Liver (tissue), 9 donors: ENCODE measurements around the gene RNF220. TPM values are rescaled to one million over a fixed set of nuclear protein-coding genes. Genes with fewer than 3 reads are reported as not detected.

ENCODE experiments used
- DNase-seq: peaks from one replicate; pipeline ENCODE4 v3.0.0-alpha.2; 2017; ENCODE audit warnings: low spot score
- H3K27ac ChIP-seq, 2 donors: one replicate each; pipeline ENCODE4 v1.7.0; 2013; ENCODE audit warnings: inconsistent platforms in 2 of 2, low read length in 2 of 2, control low read depth in 1 of 2, low read depth in 1 of 2, mild to moderate bottlenecking in 1 of 2
- H3K27me3 ChIP-seq, 4 donors: one replicate each; pipeline versions ENCODE4 v1.6.1 to v1.7.0; 2013; ENCODE audit warnings: low read length in 3 of 4, inconsistent platforms in 1 of 4, mild to moderate bottlenecking in 1 of 4, moderate library complexity in 1 of 4; ENCODE audit not compliant: control insufficient read depth in 4 of 4, insufficient read depth in 4 of 4
- H3K36me3 ChIP-seq, 4 donors: one replicate each; pipeline versions ENCODE4 v1.6.1 to v1.7.0; 2013; ENCODE audit warnings: low read length in 3 of 4, mild to moderate bottlenecking in 3 of 4, low read depth in 1 of 4, moderate library complexity in 1 of 4; ENCODE audit not compliant: control insufficient read depth in 4 of 4, insufficient read depth in 3 of 4
- H3K4me1 ChIP-seq, 4 donors: one replicate each; pipeline versions ENCODE4 v1.6.1 to v1.7.0; 2013; ENCODE audit warnings: low read length in 3 of 4, mild to moderate bottlenecking in 3 of 4, moderate library complexity in 1 of 4; ENCODE audit not compliant: control insufficient read depth in 4 of 4, insufficient read depth in 4 of 4
- H3K4me3 ChIP-seq, 3 donors: one replicate each; pipeline versions ENCODE4 v1.6.1 to v1.7.0; 2013; ENCODE audit warnings: low read length in 3 of 3, control low read depth in 1 of 3, low read depth in 1 of 3, mild to moderate bottlenecking in 1 of 3
- H3K9ac ChIP-seq, 2 donors: one replicate each; pipeline ENCODE4 v1.7.0; 2013; ENCODE audit warnings: low read length in 2 of 2, mild to moderate bottlenecking in 2 of 2, moderate library complexity in 2 of 2, control low read depth in 1 of 2, low read depth in 1 of 2
- H3K9me3 ChIP-seq, 4 donors: one replicate each; pipeline versions ENCODE4 v1.6.1 to v1.7.0; 2013; ENCODE audit warnings: low read length in 3 of 4; ENCODE audit not compliant: control insufficient read depth in 4 of 4
- ATF3 ChIP-seq: IDR thresholded peaks from 2 replicates; pipeline ENCODE4 v1.6.1; 2016; ENCODE audit warnings: antibody characterized with exemption
- CTCF ChIP-seq: fragments of 150-350 bp; IDR thresholded peaks from 2 replicates; pipeline ENCODE4 v1.5.1; 2017; ENCODE audit warnings: improper control_type of control experiment, low read depth, low read length; ENCODE audit not compliant: missing input control
- EGR1 ChIP-seq, 2 donors: IDR thresholded peaks; 2 replicates each; pipeline ENCODE4 v1.6.1; 2016 to 2018; ENCODE audit warnings: antibody characterized with exemption in 2 of 2, low read depth in 2 of 2
- FOXA1 ChIP-seq: IDR thresholded peaks from 2 replicates; pipeline ENCODE4 v1.6.1; 2016; ENCODE audit warnings: antibody characterized with exemption
- FOXA2 ChIP-seq: IDR thresholded peaks from 2 replicates; pipeline ENCODE4 v1.6.1; 2016; ENCODE audit warnings: antibody characterized with exemption
- GABPA ChIP-seq, 2 donors: IDR thresholded peaks in 1 of 2; conservative IDR thresholded peaks in 1 of 2; 2 replicates each; pipeline ENCODE4 v1.6.1; 2016; ENCODE audit warnings: antibody characterized with exemption in 2 of 2, mild to moderate bottlenecking in 1 of 2, moderate library complexity in 1 of 2
- HNF4A ChIP-seq, 2 donors: conservative IDR thresholded peaks; 2 replicates each; pipeline ENCODE4 v1.6.1; 2016; ENCODE audit warnings: antibody characterized with exemption in 2 of 2, mild to moderate bottlenecking in 2 of 2
- HNF4G ChIP-seq: IDR thresholded peaks from 2 replicates; pipeline ENCODE4 v1.6.1; 2016; ENCODE audit warnings: antibody characterized with exemption
- JUND ChIP-seq, 2 donors: IDR thresholded peaks; 2 replicates each; pipeline ENCODE4 v1.6.1; 2016; ENCODE audit warnings: antibody characterized with exemption in 2 of 2
- MAX ChIP-seq: IDR thresholded peaks from 2 replicates; pipeline ENCODE4 v1.6.1; 2016; ENCODE audit warnings: antibody characterized with exemption
- NR2F2 ChIP-seq: IDR thresholded peaks from 2 replicates; pipeline ENCODE4 v1.6.1; 2016; ENCODE audit warnings: antibody characterized with exemption
- RAD21 ChIP-seq, 2 donors: IDR thresholded peaks; 2 replicates each; pipeline ENCODE4 v1.6.1; 2016; ENCODE audit warnings: antibody characterized with exemption in 2 of 2, mild to moderate bottlenecking in 2 of 2
- RXRA ChIP-seq, 2 donors: IDR thresholded peaks; 2 replicates each; pipeline ENCODE4 v1.6.1; 2017 to 2018; ENCODE audit warnings: antibody characterized with exemption in 2 of 2, mild to moderate bottlenecking in 1 of 2
- SP1 ChIP-seq: IDR thresholded peaks from 2 replicates; pipeline ENCODE4 v1.6.1; 2018; ENCODE audit warnings: antibody characterized with exemption, mild to moderate bottlenecking
- TAF1 ChIP-seq: conservative IDR thresholded peaks from 2 replicates; pipeline ENCODE4 v1.6.1; 2016; ENCODE audit warnings: antibody characterized with exemption, mild to moderate bottlenecking
- YY1 ChIP-seq: IDR thresholded peaks from 2 replicates; pipeline ENCODE4 v1.6.1; 2016; ENCODE audit warnings: antibody characterized with exemption, mild to moderate bottlenecking
- WGBS: extraction: QIAGEN DNeasy Blood & Tissue Kit; methylation state at CpG from one replicate; pipeline ENCODE4 v1.1.7; 2013; 5-methylcytosine and 5-hydroxymethylcytosine counted together
- polyA plus RNA-seq, 2 donors: library from polyadenylated mRNA; stranded (reverse) in 1 of 2; unstranded in 1 of 2; fragments of 200-250 nt in 1 of 2; fragments of >200 nt in 1 of 2; fragmentation: Nextera tagmentation in 1 of 2; extraction: Ambion mirVana in 1 of 2; gene quantifications; one replicate each; pipeline versions ENCODE4 v1.2.1 to v1.2.3, GENCODE V29; 2013 to 2015
- total RNA-seq, 2 donors: library from RNA; depleted of rRNA; stranded (reverse); fragments of >200 nt; gene quantifications; one replicate each; pipeline ENCODE4 v1.2.3, GENCODE V29; 2014
- TF ChIP-seq, protein P1 (sequence below): IDR thresholded peaks from 2 replicates; pipeline ENCODE4 v1.6.1; 2016; ENCODE audit warnings: antibody characterized with exemption
- donor health status: healthy.
- donor health status: healthy.
- donor health status: healthy.
- donor health status: healthy.
- donor health status: healthy.

The RNF220 gene
- total and polyA plus RNA-seq, 4 donors: 18.2 to 35.8 (median 26.1) TPM

- no peak for TF ChIP-seq MAX
- no peak for TF ChIP-seq SP1
- no peak for TF ChIP-seq TAF1
- TF ChIP-seq ATF3: no peak
- no peak for TF ChIP-seq NR2F2
- no peak for TF ChIP-seq EGR1 (IDR thresholded peaks at IDR 0.05; ENCODE audit: low read depth in 2 of 2)
- no peak for TF ChIP-seq YY1
- no peak for TF ChIP-seq RXRA (IDR thresholded peaks at IDR 0.05)
- TF ChIP-seq, protein P1, sequence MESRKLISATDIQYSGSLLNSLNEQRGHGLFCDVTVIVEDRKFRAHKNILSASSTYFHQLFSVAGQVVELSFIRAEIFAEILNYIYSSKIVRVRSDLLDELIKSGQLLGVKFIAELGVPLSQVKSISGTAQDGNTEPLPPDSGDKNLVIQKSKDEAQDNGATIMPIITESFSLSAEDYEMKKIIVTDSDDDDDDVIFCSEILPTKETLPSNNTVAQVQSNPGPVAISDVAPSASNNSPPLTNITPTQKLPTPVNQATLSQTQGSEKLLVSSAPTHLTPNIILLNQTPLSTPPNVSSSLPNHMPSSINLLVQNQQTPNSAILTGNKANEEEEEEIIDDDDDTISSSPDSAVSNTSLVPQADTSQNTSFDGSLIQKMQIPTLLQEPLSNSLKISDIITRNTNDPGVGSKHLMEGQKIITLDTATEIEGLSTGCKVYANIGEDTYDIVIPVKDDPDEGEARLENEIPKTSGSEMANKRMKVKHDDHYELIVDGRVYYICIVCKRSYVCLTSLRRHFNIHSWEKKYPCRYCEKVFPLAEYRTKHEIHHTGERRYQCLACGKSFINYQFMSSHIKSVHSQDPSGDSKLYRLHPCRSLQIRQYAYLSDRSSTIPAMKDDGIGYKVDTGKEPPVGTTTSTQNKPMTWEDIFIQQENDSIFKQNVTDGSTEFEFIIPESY: no peak
- no peak for TF ChIP-seq HNF4G
These were observed 231.9 kb downstream of the RNF220 start for GRCh38 chr1:44636688-44637598.

GRCh38 chr1:44637702-44638411 is 232.8 kb downstream of the RNF220 start:
- Histone ChIP-seq H3K9me3 (no peaks in the 10 kb centered on the region), H3K4me3 (no peak overlapping the region), H3K27me3 (no peaks in the 10 kb centered on the region), H3K36me3 (peaks cover 24 to 63% (median 41%) of the 10 kb centered on the region in 4 donors), H3K9ac (no peak overlapping the region), H3K4me1 (peaks cover 2 to 17% (median 10%) of the 10 kb centered on the region in 4 donors), H3K27ac (no peak overlapping the region)
- WGBS: 93% methylated on average over 27 of the region's 27 CpGs
- TF ChIP-seq HNF4A (conservative IDR thresholded peaks at IDR 0.05): no peak
- no peak for TF ChIP-seq FOXA1
- no peak for TF ChIP-seq RXRA (IDR thresholded peaks at IDR 0.05)
- no peak for TF ChIP-seq GABPA (IDR thresholded peaks at IDR 0.05 in 1 of 2, conservative IDR thresholded peaks at IDR 0.05 in 1 of 2)
- TF ChIP-seq SP1: no peak
- TF ChIP-seq RAD21 (IDR thresholded peaks at IDR 0.05): no peak
- no peak for TF ChIP-seq TAF1
- TF ChIP-seq EGR1 (IDR thresholded peaks at IDR 0.05; ENCODE audit: low read depth in 2 of 2): no peak
- no peak for TF ChIP-seq JUND (IDR thresholded peaks at IDR 0.05)
- no peak for TF ChIP-seq FOXA2
- TF ChIP-seq MAX: no peak
- TF ChIP-seq CTCF: no peak
- peak; percentile 83 for DNase-seq

More at GRCh38 chr1:44636688-44637598, 231.9 kb downstream of the RNF220 start:
- no peaks in the 10 kb centered on the region for H3K27me3 ChIP-seq
- peaks cover 24 to 58% (median 36%) of the 10 kb centered on the region in 4 donors for H3K36me3 ChIP-seq
- peaks cover 3 to 18% (median 14%) of the 10 kb centered on the region in 4 donors for H3K4me1 ChIP-seq
- no peaks in the 10 kb centered on the region for H3K9me3 ChIP-seq
- H3K27ac ChIP-seq: no peak overlapping the region
- 94% methylated on average over 13 of the region's 13 CpGs for WGBS
- DNase-seq: peak; percentile 44
- no peak overlapping the region for H3K9ac ChIP-seq
- H3K4me3 ChIP-seq: no peak overlapping the region
